Astrocyte of the spinal cord (primary cell): Measurements from ENCODE around the gene ENTREP3.
"Not testable (repeated sequence)": the region's sequence is repeated elsewhere in the genome, so short reads cannot be mapped to it uniquely, and the experiment has no call there.

Experiments used
- DNase-seq: peaks from one replicate; pipeline ENCODE4 v3.0.0; 2011; ENCODE audit warnings: low read depth, low spot score
- H3K4me3 ChIP-seq: 2 replicates; pipeline ENCODE4 v1.5.1; 2011; ENCODE audit warnings: low read depth, mild to moderate bottlenecking, low read length, moderate library complexity
- in situ Hi-C: cut with HindIII; loops from 2 replicates; pipeline ENCODE4 v1.10.0; 2017; ENCODE audit warnings: low sequenced_read_pairs
- TF ChIP-seq, protein P1 (sequence below): IDR thresholded peaks from 2 replicates; pipeline ENCODE4 v1.5.1; 2012; ENCODE audit warnings: low read depth, mild to moderate bottlenecking, low read length, inconsistent platforms

The ENTREP3 gene

GRCh38 chr1:155296661-155297060 is 41.4 kb upstream of the ENTREP3 start:
- H3K4me3 ChIP-seq: no peak overlapping the region
- no peak for DNase-seq
- TF ChIP-seq, protein P1, sequence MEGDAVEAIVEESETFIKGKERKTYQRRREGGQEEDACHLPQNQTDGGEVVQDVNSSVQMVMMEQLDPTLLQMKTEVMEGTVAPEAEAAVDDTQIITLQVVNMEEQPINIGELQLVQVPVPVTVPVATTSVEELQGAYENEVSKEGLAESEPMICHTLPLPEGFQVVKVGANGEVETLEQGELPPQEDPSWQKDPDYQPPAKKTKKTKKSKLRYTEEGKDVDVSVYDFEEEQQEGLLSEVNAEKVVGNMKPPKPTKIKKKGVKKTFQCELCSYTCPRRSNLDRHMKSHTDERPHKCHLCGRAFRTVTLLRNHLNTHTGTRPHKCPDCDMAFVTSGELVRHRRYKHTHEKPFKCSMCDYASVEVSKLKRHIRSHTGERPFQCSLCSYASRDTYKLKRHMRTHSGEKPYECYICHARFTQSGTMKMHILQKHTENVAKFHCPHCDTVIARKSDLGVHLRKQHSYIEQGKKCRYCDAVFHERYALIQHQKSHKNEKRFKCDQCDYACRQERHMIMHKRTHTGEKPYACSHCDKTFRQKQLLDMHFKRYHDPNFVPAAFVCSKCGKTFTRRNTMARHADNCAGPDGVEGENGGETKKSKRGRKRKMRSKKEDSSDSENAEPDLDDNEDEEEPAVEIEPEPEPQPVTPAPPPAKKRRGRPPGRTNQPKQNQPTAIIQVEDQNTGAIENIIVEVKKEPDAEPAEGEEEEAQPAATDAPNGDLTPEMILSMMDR: no peak
- in situ Hi-C loops: no loop called here

DNA sequence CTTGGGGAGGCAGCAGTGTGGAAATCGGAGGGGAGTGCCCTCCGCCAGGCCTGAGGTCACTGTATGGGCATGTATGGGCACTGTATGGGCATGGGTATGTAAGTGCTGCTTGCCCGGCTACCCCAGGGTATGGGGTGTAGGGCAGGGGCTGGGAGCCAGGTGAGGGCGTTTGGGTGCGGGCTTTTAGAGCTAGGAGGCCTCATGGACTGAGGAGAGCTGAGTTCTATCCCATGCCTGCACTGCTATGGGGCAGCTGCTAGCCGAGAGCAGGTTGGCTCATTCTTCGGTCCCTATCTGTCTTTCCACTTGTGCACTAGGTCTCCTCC is 40.6 kb upstream of the ENTREP3 start:
- TF ChIP-seq, protein P1: no peak
- no peak for DNase-seq
- in situ Hi-C loops: no loop called here
- no peak overlapping the region for H3K4me3 ChIP-seq

GRCh38 chr1:155295183-155295941 is 40.1 kb upstream of the ENTREP3 start:
- DNase-seq: no peak
- in situ Hi-C loops: no loop called here
- TF ChIP-seq, protein P1: no peak
- peak overlapping the region; percentile 2 for H3K4me3 ChIP-seq

GRCh38 chr1:155294520-155295182 is 39.4 kb upstream of the ENTREP3 start:
- no peak overlapping the region for H3K4me3 ChIP-seq
- in situ Hi-C loops: no loop called here
- TF ChIP-seq, protein P1: no peak
- no peak for DNase-seq

DNA sequence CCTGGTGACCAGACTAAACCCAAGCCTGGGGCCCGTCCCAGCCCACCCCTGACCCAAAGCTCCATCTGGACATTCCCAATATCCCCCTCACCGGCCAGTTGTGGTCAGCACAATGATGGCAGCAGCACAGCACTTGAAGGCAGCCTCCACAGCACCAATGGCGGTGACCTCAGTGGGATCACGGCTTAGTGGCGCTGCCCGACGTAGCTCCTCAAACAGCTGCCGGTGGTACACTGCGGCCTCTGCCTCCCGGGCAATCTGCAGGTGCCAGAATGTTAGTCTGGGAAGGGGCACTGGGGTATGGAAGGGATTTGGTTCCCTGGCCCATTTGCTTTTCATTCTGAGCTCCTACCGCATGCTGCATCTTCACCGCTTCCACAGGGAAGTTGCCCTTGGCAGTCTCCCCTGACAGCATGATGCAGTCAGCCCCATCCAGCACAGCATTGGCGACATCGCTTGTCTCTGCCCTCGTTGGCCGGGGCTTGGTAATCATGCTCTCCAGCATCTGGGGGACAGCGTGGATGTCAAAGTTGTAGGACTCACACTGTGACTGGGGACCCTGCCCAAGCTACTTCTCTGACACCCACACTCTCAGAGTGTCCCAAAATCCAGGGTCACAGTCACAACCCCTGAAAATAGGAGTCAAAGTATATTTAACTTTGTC is 37.9 kb upstream of the ENTREP3 start:
- H3K4me3 ChIP-seq: no peak overlapping the region
- DNase-seq: no peak
- in situ Hi-C loops: no loop called here
- TF ChIP-seq, protein P1: no peak

- in situ Hi-C loops, DNase-seq, H3K4me3 ChIP-seq: not testable (repeated sequence)
These were observed 35.7 kb upstream of the ENTREP3 start for GRCh38 chr1:155291006-155291405.

GRCh38 chr1:155287987-155288543 is 32.8 kb upstream of the ENTREP3 start:
- no peak for DNase-seq
- TF ChIP-seq, protein P1: no peak
- H3K4me3 ChIP-seq: no peak overlapping the region
- in situ Hi-C loops: no loop called here
